Heart right ventricle (tissue), 16 donors: Measurements from ENCODE around the gene SLC37A2. TPM values are rescaled to one million over a fixed set of nuclear protein-coding genes. Genes with fewer than 3 reads are reported as not detected.
"Not testable (repeated sequence)": the region's sequence is repeated elsewhere in the genome, so short reads cannot be mapped to it uniquely, and the experiment has no call there.

Experiments
- ATAC-seq, 8 donors: fragments of 200-7000 bp; cut with Tn5 transposase; one replicate each; pipeline ENCODE4 v1.9.1; 2020; ENCODE audit warnings: mild to moderate bottlenecking in 8 of 8, moderate library complexity in 8 of 8, moderate number of reproducible peaks in 1 of 8
- DNase-seq, 2 donors: peaks; one replicate each; pipeline ENCODE4 v3.0.0-alpha.2; 2020
- H3K27ac ChIP-seq, 10 donors: fragments of 200-600 bp; sonication (generic) in 2 of 10; one replicate each; pipeline versions ENCODE4 v1.5.0 to v1.8.0; 2020 to 2022; ENCODE audit warnings: mild to moderate bottlenecking in 3 of 10
- H3K27me3 ChIP-seq, 7 donors: fragments of 200-600 bp; one replicate each; pipeline ENCODE4 v1.8.0; 2021 to 2022; ENCODE audit warnings: mild to moderate bottlenecking in 2 of 7
- H3K36me3 ChIP-seq, 9 donors: fragments of 200-600 bp; sonication (generic) in 1 of 9; one replicate each; pipeline versions ENCODE4 v1.5.0 to v1.8.0; 2020 to 2022; ENCODE audit warnings: mild to moderate bottlenecking in 2 of 9
- H3K4me1 ChIP-seq, 9 donors: fragments of 200-600 bp; sonication (generic) in 1 of 9; one replicate each; pipeline versions ENCODE4 v1.5.0 to v1.8.0; 2020 to 2022; ENCODE audit warnings: mild to moderate bottlenecking in 4 of 9
- H3K4me3 ChIP-seq, 10 donors: fragments of 200-600 bp; sonication (generic) in 2 of 10; one replicate each; pipeline versions ENCODE4 v1.5.0 to v1.8.0; 2020 to 2022; ENCODE audit warnings: mild to moderate bottlenecking in 7 of 10, moderate library complexity in 2 of 10
- H3K9me3 ChIP-seq, 11 donors: fragments of 200-600 bp in 10 of 11; sonication (generic) in 2 of 11; one replicate each; pipeline versions ENCODE4 v1.5.0 to v1.8.0; 2013 to 2022; ENCODE audit warnings: mild to moderate bottlenecking in 2 of 11, control low read depth in 1 of 11, moderate library complexity in 1 of 11
- CTCF ChIP-seq, 9 donors: fragments of 200-600 bp; sonication (generic) in 2 of 9; IDR thresholded peaks; one replicate each; pipeline versions ENCODE4 v1.5.0 to v1.8.0; 2021 to 2022; ENCODE audit warnings: antibody characterized with exemption in 9 of 9, mild to moderate bottlenecking in 5 of 9, moderate library complexity in 1 of 9
- WGBS, 2 donors: extraction: QIAGEN DNeasy Blood & Tissue Kit; methylation state at CpG; one replicate each; pipeline ENCODE4 v1.1.7; 2013; ENCODE audit warnings: inconsistent platforms in 1 of 2; 5-methylcytosine and 5-hydroxymethylcytosine counted together
- intact Hi-C, 10 donors: fragments of 100-400 bp; cut with DNase I; formaldehyde crosslinking; loops; one replicate each; pipeline versions ENCODE4 v1.11.1 to v1.14.2; 2022
- polyA plus RNA-seq, 2 donors: library from polyadenylated mRNA; stranded (reverse); fragments of 200-250 nt; gene quantifications; one replicate each; pipeline ENCODE4 v1.2.3, GENCODE V29; 2013
- total RNA-seq, 10 donors: library from RNA; stranded (reverse); fragmentation: NEBNext Ultra II Directional in 3 of 10; extraction: Animal tissue kit (Norgen Biotek cat#: 25700) in 3 of 10; gene quantifications; one replicate each; pipeline versions ENCODE4 v1.2.1 to v1.2.4, GENCODE V29; 2021 to 2023
- donor health status: Arrhythmogenic right ventricular cardiomyopathy.
- donor health status: ischemic (EF 13 %, LVEDD 7.1; RV severe dilation, severe dysfunction).
- donor health status: healthy with polysubstance abuse.
- donor health status: DM: no; HTN: yes; CAD: no.
- donor health status: DM: no; HTN: no; CAD: no.
- donor health status: ischemic (EF 25% LVEDD 6.9; RV normal size, moderate dysfunction).
- donor health status: ischemic (EF 25% LVEDD 5.7; RV mildly dilated, moderate dysfunction).
- donor health status: healthy.
- donor health status: DM: yes; HTN: yes; CAD: no.
- donor health status: Ischemic cardiomyopathy.
- donor health status: ischemic (EF 35%, LVEDD 5.7; RV mildly dilated, moderate dysfunction).
- donor health status: nonischemic (EF 11% LVEDD 7.7; RV severe dilation, severe dysfunction).
- donor health status: DM: yes; HTN: yes; CAD: no.
- donor health status: PGD.
- donor health status: ischemic (EF 29% LVEDD 5.4; RV normal size, mild dysfunction).
- donor health status: nonischemic (EF 23%, LVEDD 6.1; RV moderate dilation, normal function).

The SLC37A2 gene
- total and polyA plus RNA-seq, 12 donors: 0.74 to 10.5 (median 1.3) TPM

- Histone ChIP-seq H3K27me3 (no peaks in the 10 kb centered on the region), H3K27ac (no peak overlapping the region), H3K9me3 (peaks cover 0 to 10% (median 4%) of the 10 kb centered on the region in 11 donors), H3K4me3 (no peak overlapping the region), H3K4me1 (no peaks in the 10 kb centered on the region), H3K36me3 (no peaks in the 10 kb centered on the region)
- DNase-seq (no peak), ATAC-seq (no peak)
- intact Hi-C loops: no loop called here
- WGBS, 2 donors: 95 to 97% methylated on average over 2 of the region's 2 CpGs
- TF ChIP-seq CTCF (IDR thresholded peaks at IDR 0.05): no peak
Observed at GRCh38 chr11:125025968-125026367, 37.1 kb upstream of the SLC37A2 start.

GRCh38 chr11:125029431-125029830, 33.7 kb upstream of the SLC37A2 start:
- DNase-seq, ATAC-seq, H3K4me3 ChIP-seq, H3K36me3 ChIP-seq, H3K27me3 ChIP-seq, H3K4me1 ChIP-seq, H3K27ac ChIP-seq, intact Hi-C loops: not testable (repeated sequence)
- WGBS, 2 donors: 95 to 97% methylated on average over 1 of the region's 1 CpG
- peaks cover 0 to 22% (median 5%) of the 10 kb centered on the region in 11 donors for H3K9me3 ChIP-seq

- DNase-seq (no peak), ATAC-seq (no peak)
- intact Hi-C loops: no loop called here
- no peaks in the 10 kb centered on the region for H3K4me1 ChIP-seq
- H3K4me3 ChIP-seq: no peak overlapping the region
- H3K9me3 ChIP-seq: peaks cover 0 to 27% (median 0%) of the 10 kb centered on the region in 11 donors
- H3K27ac ChIP-seq: no peak overlapping the region
- H3K36me3 ChIP-seq: peaks cover 0 to 7% (median 0%) of the 10 kb centered on the region in 9 donors
- TF ChIP-seq CTCF (IDR thresholded peaks at IDR 0.05): no peak
- H3K27me3 ChIP-seq: no peaks in the 10 kb centered on the region
- WGBS, 2 donors: 61 to 74% methylated on average over 1 of the region's 1 CpG
Observed at GRCh38 chr11:125036933-125037332, 26.2 kb upstream of the SLC37A2 start.

GRCh38 chr11:125049164-125049792, 13.8 kb upstream of the SLC37A2 start:
- H3K36me3 ChIP-seq: no peaks in the 10 kb centered on the region
- peaks cover 0 to 7% (median 0%) of the 10 kb centered on the region in 11 donors for H3K9me3 ChIP-seq
- ATAC-seq: no peak
- no peak overlapping the region for H3K4me3 ChIP-seq
- TF ChIP-seq CTCF (IDR thresholded peaks at IDR 0.05): no peak
- H3K27ac ChIP-seq: no peak overlapping the region
- DNase-seq: no peak
- H3K27me3 ChIP-seq: no peaks in the 10 kb centered on the region
- intact Hi-C loops: no loop called here
- 94 to 96% methylated on average over 4 of the region's 4 CpGs for whole genome bisulfite sequencing, 2 donors
- no peaks in the 10 kb centered on the region for H3K4me1 ChIP-seq

GRCh38 chr11:125052047-125052446, 11.1 kb upstream of the SLC37A2 start:
- no peak for TF ChIP-seq CTCF (IDR thresholded peaks at IDR 0.05)

More at GRCh38 chr11:125052047-125052446, 11.1 kb upstream of the SLC37A2 start:
- Histone ChIP-seq H3K27me3 (no peaks in the 10 kb centered on the region), H3K9me3 (peaks cover 0 to 4% (median 0%) of the 10 kb centered on the region in 11 donors), H3K4me1 (no peaks in the 10 kb centered on the region), H3K36me3 (no peaks in the 10 kb centered on the region), H3K27ac (no peak overlapping the region), H3K4me3 (no peak overlapping the region)
- DNase-seq: no peak
- ATAC-seq: no peak
- intact Hi-C loops: no loop called here
